Measurements from ENCODE around the gene CPD.

Gene CPD

GRCh38 chr17:30377574-30378240, 1.0 kb upstream of the CPD start:
- H3K4me3 ChIP-seq (ENCODE audit: control insufficient read depth, low read depth, low read length), result peak overlapping the region; percentile 54
- TF ChIP-seq CTCF (conservative IDR thresholded peaks at IDR 0.05; ENCODE audit: control insufficient read depth, insufficient read depth, low read depth, low read length), result no peak
- DNase-seq (ENCODE audit: low read depth), result no peak

- H3K4me3 ChIP-seq (ENCODE audit: control insufficient read depth, low read depth, low read length), result peak overlapping the region; percentile 54
- TF ChIP-seq CTCF (conservative IDR thresholded peaks at IDR 0.05; ENCODE audit: control insufficient read depth, insufficient read depth, low read depth, low read length), result no peak
- no peak for DNase-seq (ENCODE audit: low read depth)
These were observed 394 bp upstream of the CPD start for GRCh38 chr17:30378241-30378824.

- no peak for TF ChIP-seq CTCF (conservative IDR thresholded peaks at IDR 0.05; ENCODE audit: control insufficient read depth, insufficient read depth, low read depth, low read length)
- H3K4me3 ChIP-seq (ENCODE audit: control insufficient read depth, low read depth, low read length), result peak overlapping the region; percentile 75
- DNase-seq (ENCODE audit: low read depth), result no peak
These were observed 676 bp downstream of the CPD start for GRCh38 chr17:30379303-30379902.

- peak; percentile 40 for DNase-seq (ENCODE audit: low read depth)
- TF ChIP-seq CTCF (conservative IDR thresholded peaks at IDR 0.05; ENCODE audit: control insufficient read depth, insufficient read depth, low read depth, low read length), result no peak
- H3K4me3 ChIP-seq (ENCODE audit: control insufficient read depth, low read depth, low read length), result peak overlapping the region; percentile 75
These were observed 1.2 kb downstream of the CPD start for GRCh38 chr17:30379903-30380381.

- no peak for TF ChIP-seq CTCF (conservative IDR thresholded peaks at IDR 0.05; ENCODE audit: control insufficient read depth, insufficient read depth, low read depth, low read length)
- DNase-seq (ENCODE audit: low read depth), result no peak
- H3K4me3 ChIP-seq (ENCODE audit: control insufficient read depth, low read depth, low read length), result peak overlapping the region; percentile 75
These were observed 2.1 kb downstream of the CPD start for GRCh38 chr17:30380643-30381339.

- H3K4me3 ChIP-seq (ENCODE audit: control insufficient read depth, low read depth, low read length), result peak overlapping the region; percentile 75
- no peak for DNase-seq (ENCODE audit: low read depth)
- TF ChIP-seq CTCF (conservative IDR thresholded peaks at IDR 0.05; ENCODE audit: control insufficient read depth, insufficient read depth, low read depth, low read length), result no peak
These were observed 2.6 kb downstream of the CPD start for GRCh38 chr17:30381340-30381659.

Measured in fibroblast of mammary gland (primary cell).